HG03039 (cell line): ENCODE results near the gene TCF12.
A peak's percentile ranks its signal among the peaks of the same experiment; 100 is the strongest.

Experiments
- ATAC-seq: cut with Tn5 transposase; IDR thresholded peaks from one replicate; pipeline ENCODE4 v1.9.1; 2021; ENCODE audit warnings: mild to moderate bottlenecking, moderate library complexity; ENCODE audit not compliant: unreplicated experiment

Gene TCF12

GRCh38 chr15:57044970-57045369 is 126.5 kb downstream of the TCF12 start:
- ATAC-seq, result no peak

GRCh38 chr15:57045741-57046382 is 127.4 kb downstream of the TCF12 start:
- peak; percentile 86 for ATAC-seq

- no peak for ATAC-seq
Observed at GRCh38 chr15:57048930-57049549, 130.6 kb downstream of the TCF12 start.

GRCh38 chr15:57053470-57053869 is 135.0 kb downstream of the TCF12 start:
- no peak for ATAC-seq

GRCh38 chr15:57054204-57054750 is 135.8 kb downstream of the TCF12 start:
- ATAC-seq, result no peak

- no peak for ATAC-seq
Observed at GRCh38 chr15:57056357-57056756, 137.9 kb downstream of the TCF12 start.

- no peak for ATAC-seq
Observed at GRCh38 chr15:57057134-57057930, 138.9 kb downstream of the TCF12 start.

GRCh38 chr15:57059026-57059660 is 140.7 kb downstream of the TCF12 start:
- ATAC-seq, result no peak

GRCh38 chr15:57060799-57061198 is 142.4 kb downstream of the TCF12 start:
- no peak for ATAC-seq

- ATAC-seq, result no peak
Observed at GRCh38 chr15:57061281-57061680, 142.8 kb downstream of the TCF12 start.

- no peak for ATAC-seq
Observed at GRCh38 chr15:57061696-57062095, 143.3 kb downstream of the TCF12 start.

GRCh38 chr15:57064033-57064432 is 145.6 kb downstream of the TCF12 start:
- ATAC-seq, result no peak

GRCh38 chr15:57069423-57069822 is 151.0 kb downstream of the TCF12 start:
- no peak for ATAC-seq

GRCh38 chr15:57070674-57071073 is 152.2 kb downstream of the TCF12 start:
- ATAC-seq, result no peak

- no peak for ATAC-seq
Observed at GRCh38 chr15:57079446-57079845, 161.0 kb downstream of the TCF12 start.

GRCh38 chr15:57079931-57080620 is 161.6 kb downstream of the TCF12 start:
- ATAC-seq, result no peak

GRCh38 chr15:57082054-57082728 is 163.7 kb downstream of the TCF12 start:
- no peak for ATAC-seq

GRCh38 chr15:57084192-57084591 is 165.7 kb downstream of the TCF12 start:
- no peak for ATAC-seq

GRCh38 chr15:57085267-57085666 is 166.8 kb downstream of the TCF12 start:
- ATAC-seq, result no peak

- ATAC-seq, result no peak
Observed at GRCh38 chr15:57086857-57087427, 168.5 kb downstream of the TCF12 start.
